ENCODE results near the gene PCBD2.

DNA sequence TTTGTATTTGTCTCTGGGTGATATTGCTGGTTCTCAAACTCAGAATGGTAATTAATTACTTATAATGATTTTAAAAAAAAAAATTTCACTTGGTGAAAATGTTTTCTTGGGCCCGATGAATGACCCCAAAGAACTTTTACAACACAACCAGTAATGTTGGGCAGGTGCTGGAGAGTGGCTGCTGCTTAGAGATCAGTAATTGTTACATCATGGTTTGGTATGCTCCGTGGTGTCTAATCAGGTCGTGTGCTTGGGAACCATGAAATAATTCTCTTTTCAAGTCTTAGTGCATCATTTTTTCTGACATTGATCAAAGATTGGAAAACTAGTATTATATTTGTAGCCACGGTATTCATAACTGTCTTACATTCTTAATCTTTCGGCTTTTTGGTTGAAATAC lies 29.3 kb downstream of the PCBD2 start:
- TF ChIP-seq TAF1 (IDR thresholded peaks at IDR 0.05; ENCODE audit: borderline replicate concordance, insufficient read depth, low read length) (no peak), POLR2AphosphoS5 (IDR thresholded peaks at IDR 0.05; ENCODE audit: low read depth, low read length) (no peak)

Measured in PFSK-1 (cell line).